Measurements from ENCODE around the gene CDCA4.
"Not testable (repeated sequence)": the region's sequence is repeated elsewhere in the genome, so short reads cannot be mapped to it uniquely, and the experiment has no call there.

Gene CDCA4

DNA sequence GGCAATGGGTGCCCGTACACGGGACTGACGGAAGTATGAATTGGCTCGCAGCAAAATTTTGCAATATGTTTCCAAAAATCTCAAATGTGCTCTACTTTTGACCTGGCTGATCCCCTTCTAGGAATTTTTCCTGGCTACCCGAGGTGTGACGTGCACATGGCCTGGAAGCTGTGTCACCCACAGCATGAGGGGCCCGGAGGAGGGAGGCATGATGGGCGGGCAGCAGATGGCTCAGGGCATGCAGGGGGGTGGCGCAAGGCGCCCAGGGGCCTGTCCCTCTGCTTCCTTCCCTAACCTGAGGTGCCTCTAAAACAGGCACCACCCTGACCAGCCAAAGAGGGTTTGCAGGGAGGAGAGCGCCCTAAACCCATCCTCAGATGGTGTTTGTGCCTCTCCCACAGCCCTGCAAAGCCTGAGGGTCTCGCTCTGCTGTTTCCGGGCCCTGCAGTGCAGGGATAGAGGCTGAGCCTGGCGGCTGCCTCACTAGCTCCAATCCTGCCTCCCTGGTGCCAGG, 37.7 kb upstream of the CDCA4 start:
- no peak for DNase-seq

DNA sequence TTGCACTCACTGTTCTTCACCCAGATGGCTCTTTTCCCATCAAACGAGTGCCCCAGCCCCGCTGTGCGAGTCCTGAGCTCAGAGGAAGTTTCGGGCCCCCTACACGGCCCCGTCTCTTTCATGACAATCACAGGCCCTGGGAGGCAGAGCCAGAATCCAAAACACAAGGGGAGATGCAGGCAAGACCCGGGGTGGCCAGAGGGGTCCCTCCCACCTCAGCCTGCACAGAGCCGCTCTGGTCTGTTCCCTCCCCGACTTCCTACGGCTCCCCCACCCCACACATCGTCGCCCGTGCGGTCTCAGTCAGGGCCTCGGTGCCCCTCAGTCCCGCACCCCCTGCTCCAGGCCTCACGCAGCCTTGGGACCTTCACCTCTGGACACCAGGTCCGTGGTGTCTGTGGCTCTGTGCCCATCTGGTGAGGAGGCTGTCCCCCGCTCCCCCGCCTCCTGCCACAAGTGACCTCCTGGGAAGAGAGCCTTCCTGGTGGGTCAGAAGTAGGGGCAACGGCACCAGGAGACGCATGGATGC, 35.5 kb upstream of the CDCA4 start:
- DNase-seq, result no peak

DNA sequence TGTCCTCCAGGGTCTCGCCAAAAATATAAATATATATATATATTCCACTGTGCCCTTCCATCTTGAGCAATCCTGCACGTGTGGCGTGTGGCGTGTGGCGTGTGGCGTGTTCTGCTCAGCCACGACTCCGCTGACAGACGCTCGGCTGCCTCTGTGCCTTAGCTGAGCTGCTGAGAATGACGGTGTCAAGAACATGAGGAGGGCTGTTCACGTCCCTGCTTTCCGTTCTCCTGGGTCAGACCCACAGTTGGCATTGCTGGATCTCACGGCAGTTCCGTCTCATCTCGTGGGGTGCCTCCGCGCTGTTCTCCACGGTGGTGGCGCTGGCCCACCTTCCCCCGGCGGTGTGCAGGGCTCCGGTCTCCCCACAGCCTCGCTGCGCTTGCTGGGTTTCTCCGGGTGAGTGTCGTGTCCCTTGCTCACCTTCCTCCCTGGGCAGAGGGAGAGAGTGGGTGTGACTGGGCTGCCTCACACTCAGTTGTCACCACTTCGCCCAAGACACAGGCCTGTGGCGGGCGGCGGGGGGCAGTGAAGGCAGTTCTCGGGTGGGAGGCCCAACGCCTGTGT, 34.9 kb upstream of the CDCA4 start:
- no peak for DNase-seq

DNA sequence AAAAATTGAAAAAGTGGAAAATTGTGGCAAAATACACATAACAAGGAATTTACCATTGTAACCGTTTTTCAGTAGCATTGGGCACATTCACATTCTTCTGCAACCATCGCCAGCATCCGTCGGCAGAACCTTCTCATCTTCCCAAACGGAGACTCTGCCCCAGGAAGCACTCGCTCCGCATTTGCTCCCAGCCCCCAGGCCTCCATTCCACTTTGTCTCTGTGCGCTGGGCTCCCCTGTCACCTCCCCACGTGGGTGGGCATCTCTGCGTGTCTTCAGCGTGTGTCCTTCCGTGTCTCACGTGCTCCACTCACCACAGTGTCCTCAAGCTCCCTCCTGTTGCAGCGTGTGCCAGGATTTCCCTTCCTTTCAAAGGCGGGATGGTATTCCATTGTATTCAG, 34.5 kb upstream of the CDCA4 start:
- no peak for DNase-seq

DNA sequence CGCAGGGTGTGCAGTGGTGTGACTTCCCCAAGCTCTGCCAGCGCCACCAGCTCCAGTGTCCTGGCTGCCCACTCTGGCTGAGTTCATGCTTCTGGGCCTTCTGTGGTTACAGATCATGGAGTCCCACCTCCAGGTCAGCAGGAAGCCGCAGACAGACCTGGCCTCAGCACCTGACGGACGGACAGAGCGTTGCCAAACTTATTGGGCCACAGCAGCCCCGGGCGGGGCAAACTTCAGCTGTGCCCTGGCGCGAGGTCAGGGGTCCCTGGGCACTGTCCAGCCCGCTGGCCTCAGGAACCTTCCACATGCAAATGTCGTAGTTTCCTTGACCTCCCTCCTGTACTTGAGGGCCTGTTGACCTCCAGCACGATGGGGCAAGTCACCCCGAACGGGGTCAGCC, 33.1 kb upstream of the CDCA4 start:
- DNase-seq, result no peak

DNA sequence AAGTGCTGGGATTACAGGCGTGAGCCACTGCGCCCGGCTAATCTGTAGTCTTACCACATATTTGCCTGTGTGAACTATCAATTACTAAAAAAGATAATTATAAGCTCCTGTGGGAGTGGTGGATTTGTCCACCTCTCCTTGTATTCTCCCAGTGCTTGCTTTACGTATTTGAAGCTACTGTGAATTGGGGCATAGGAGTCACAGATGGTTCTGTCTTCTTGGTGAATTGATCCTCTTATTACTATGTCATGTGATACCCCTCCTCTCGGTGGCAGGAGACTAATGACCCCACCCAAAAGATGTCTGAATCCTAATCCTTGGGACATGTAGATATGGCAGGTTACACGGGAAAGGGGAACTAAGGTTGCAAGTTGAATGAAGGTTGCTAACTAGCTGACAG, 32.5 kb upstream of the CDCA4 start:
- no peak for DNase-seq

DNA sequence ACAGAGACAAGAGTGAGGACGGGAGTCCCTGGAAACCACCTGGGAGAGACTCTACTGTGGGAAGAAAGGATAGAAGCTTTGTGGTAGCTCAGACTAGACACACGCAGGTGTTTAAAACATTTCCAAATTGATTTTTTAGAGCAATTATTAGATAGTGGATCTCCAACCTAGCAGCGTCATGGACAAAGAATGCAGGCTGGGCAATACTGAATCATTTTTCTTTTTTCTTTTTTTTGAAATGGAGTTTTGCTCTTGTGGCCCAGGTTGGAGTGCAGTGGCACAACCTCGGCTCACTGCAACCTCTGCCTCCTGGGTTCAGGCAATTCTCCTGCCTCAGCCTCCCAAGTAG, 31.2 kb upstream of the CDCA4 start:
- no peak for DNase-seq

DNA sequence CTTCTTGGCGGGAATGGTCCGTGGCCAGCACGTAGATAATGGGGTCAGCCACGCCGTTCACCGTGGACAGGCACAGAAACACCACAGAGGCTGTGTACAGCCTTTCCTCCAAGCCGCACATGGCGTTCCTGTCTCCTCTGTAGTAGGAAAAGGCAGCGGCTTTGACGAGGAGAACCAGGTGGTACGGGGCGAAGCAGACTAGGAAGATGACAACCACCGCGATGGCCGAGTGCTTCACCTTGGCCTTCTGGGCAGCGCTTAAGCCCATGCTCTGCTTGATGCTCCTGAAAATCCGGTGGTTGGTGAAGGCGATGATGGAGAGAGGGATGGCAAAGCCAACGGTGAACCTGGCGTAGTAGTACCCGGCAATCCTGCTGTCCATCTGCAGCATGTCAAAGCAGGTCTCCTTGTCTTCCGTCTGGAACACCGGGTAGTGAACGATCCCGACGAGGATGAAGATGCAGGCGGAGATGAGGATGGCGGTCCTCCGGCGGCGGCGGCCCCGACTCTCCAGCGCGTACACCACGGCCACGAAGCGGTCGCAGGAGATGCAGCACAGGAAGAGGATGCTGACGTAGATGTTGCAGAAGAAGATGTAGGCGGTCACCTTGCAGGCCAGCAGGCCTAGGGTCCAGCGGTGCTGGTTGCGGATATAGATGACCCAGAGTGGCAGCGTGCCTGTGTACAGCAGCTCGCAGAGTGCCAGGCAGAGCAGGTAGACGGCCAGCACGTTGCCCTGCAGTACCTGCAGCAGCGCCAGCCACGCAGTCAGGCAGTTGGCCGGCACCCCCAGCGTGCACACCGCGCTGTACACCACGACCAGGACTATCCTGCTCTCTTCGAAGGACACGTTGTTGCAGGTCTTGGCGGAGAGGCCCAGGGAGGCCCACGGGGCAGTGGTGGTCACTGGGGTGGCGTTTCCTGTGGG, 30.6 kb upstream of the CDCA4 start:
- no peak for DNase-seq

DNA sequence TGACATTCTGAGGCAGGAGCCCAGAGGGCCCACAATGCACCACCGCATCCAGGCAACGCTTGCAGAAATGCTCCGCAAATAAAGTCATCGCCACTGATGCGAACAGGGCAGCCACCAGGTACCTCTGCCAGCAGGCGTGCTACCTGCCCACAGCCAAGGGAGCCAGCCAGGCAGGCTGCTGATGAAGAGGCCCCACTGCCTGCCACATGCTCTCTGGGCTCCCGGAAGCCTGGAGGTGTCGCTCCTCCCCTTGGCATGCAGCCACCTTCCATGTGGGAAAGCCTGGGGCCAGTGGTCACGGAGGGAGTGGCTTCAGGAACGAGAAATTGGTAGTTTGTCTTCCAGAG, 29.6 kb upstream of the CDCA4 start:
- no peak for DNase-seq

DNA sequence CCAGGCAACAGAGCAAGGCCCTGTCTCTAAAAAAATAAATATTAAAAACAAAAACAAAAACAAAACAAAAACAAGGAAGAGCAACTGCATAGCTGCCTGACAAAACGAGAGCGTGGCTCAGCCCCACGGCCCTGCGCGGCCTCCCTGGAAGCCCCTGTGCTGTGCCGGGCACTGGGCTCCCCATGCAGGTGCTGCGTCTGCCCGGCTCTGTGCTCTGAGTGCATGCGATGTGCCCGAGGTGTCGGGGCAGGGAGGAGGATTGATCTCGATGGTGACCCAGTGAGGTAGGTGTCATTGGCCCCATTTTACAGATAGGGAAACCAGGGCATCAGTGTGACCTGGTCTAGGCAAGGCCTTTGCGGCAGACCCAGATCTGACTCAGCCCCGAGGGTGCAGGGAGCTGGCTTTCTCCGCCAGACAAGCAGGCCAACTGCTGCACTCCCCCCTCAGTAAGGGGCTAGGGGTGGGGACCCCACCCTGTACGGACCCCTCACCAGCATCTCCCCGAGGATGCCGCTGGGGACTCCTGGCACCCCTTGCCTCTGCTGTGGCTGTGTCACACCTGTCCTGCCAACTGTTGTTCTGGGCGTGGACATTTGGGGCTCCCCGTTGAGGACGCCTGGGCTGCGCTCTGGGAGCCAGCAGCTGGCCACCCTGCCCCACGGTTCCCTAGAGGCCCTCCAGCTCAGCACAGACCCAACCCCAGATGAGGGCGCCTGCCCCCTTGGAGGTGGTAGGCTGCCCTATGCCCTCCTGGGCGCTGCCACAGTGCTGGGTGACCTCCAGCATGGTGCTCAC, 29.1 kb upstream of the CDCA4 start:
- no peak for DNase-seq

DNA sequence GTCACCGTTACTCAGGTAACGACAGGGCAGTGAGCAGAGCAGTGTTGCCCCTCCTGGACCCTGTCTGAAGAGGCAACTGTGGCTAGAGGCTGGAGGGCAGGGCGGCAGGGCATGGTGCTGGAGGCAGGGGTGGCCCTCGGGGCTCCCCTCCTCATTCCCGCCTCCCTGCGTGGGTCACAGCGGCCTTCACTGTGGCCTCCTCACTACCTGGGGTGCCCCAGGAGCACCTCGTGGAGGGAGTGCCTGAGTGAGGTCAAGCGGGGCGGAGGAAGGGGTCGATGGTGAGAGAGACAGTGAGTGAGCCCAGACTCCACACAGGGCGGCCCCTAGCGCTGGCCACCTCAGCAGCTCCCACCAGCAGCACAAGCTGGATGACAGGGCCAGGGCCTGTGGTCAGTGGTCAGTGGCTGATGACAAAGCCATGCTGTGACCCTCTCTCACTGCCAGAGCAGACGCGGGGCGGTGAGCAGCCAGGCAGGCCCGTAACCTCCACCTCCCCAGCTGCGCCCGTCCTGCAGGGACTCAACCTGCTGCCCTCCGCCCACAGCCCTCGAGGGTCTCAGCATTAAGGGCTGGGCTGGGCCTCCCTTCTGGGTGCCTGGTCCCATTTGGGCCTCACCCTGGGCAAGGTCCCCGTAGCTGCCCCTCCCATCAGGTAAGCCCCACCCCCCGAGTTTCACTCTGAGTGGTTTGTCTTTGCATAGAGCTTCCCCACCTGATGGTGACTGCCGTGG, 26.6 kb upstream of the CDCA4 start:
- DNase-seq, result no peak

DNA sequence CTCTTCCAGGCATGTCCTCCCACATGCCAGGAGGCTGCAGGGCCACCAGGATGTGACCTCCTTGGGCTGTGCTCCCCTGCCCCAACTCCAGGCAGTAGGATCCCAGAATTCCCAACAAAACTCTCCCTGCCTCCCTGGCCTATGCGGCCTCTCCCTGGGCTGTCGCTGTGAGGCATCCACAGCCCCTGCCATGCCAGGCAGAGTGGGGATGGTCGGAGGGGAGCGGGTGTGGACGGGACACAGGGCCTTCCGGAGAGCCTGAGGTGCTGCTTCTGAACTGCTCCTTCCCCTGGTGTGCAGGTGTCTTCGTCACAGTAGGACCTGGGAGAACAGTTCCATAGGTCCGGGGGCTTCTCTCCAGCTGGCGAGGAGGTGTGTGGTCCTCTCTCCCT, 26.0 kb upstream of the CDCA4 start:
- no peak for DNase-seq

DNA sequence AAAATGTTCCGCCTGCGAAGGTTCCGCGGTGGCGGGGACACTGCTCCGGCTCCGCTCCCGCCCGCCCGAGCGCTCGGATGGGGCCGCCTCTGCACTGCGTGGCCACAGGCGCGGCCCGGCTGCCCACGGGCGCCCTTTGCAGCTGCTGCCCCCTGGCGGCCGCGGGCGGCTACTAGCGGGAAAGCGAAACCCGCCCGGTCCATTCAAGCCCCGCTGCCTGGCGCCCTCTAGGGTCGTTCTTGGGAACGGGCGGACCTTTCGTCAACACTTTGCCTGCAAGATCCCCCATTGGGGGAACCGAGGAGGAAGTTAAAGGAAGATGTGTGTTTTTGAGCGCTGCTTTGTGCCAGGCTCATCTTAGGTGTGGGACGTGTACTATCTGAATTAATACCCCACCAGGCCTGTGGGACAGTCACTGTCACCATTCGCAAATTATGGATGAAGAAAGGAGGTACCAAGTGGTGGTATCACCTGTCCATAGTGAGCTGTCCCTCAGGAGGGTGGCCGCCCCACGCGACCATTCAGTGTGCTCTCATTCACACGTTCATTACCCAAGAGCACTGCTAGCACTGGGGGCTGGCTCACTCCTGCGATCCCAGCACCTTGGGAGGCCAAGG, 24.9 kb upstream of the CDCA4 start:
- DNase-seq, result peak in 43 of 56 donors; percentile 13 to 83 (median 48)

DNA sequence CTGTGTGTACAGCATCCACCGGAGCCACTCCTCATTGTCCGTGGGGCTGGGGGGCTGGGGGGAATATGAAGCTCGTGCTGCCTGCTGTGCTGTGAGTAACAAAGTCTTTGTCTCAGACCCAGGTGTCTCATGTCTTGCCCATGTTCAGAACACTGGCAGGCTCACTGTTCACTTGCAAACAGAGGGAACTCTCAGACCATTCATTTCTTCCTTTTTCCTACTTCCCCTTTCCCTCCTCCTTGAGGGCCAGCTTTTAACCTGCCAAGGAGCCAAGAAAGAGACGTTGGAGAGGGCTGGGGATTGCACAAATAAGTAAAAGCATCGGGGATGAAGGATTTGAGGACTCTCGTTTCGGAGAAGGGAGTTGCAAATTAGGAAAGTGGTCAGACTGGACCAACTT, 22.8 kb upstream of the CDCA4 start:
- no peak for DNase-seq

DNA sequence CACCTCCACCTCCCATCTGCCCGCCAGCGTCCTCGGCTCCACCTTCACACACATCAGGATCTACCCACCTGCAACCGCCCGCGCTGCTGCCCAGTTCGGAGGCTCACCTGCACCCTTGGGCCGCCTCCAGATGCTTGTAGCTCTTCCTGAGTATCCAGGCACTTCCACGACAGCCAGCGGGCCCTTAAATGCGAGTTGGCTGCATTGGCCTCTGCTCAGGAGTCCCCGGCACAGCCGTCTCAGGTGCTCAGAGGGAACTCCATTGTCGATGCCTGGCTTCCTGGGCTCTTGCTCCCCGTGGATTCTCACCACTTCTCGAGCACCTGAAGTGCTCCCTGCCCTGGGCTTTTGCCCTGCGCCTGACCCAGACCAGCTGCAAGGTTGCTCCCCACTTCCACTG, 21.9 kb upstream of the CDCA4 start:
- no peak for DNase-seq

DNA sequence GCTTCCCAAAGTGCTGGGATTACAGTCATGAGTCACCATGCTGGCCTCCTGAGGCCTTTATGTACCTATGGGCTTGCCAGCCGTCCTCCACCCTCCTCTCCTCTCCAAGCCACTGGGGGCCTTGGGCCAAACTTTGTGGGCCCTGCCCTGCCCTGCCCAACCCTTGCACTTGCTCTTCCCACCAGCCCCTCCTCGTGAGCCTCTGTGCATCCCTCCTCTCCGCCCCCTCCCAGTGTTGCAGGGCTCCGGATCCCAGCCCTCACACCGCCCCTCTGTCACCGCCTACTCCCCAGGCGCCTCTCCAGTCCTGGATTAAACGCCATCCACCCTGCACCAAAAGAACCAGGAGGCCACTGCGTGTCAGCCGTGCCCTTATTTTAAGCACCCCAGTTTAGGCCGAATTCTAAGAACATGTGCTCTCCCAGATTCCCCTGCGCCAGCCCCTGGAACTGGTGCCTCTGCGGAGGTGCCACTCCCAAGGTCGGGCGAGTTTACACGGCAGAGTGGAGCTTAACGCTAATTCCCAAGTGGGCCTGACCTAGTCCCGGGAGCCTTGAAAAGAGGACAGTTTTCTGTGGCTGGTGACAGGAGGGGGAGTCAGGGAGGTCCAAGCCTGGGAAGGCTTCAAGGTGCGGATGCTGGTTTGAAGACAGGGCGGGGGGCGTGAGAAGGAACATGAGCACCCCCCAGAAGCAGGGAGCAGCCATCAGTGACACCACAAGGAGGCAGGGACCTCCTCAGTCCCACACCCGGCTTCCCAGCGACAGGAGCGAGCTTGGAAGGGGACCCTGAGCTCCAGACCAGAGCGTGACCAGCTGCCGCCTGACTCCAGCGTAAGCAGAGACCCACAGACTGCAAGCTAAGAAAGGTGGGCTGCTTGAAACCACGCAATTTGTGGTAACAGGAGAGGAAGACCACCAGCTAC, 21.2 kb upstream of the CDCA4 start:
- no peak for DNase-seq

DNA sequence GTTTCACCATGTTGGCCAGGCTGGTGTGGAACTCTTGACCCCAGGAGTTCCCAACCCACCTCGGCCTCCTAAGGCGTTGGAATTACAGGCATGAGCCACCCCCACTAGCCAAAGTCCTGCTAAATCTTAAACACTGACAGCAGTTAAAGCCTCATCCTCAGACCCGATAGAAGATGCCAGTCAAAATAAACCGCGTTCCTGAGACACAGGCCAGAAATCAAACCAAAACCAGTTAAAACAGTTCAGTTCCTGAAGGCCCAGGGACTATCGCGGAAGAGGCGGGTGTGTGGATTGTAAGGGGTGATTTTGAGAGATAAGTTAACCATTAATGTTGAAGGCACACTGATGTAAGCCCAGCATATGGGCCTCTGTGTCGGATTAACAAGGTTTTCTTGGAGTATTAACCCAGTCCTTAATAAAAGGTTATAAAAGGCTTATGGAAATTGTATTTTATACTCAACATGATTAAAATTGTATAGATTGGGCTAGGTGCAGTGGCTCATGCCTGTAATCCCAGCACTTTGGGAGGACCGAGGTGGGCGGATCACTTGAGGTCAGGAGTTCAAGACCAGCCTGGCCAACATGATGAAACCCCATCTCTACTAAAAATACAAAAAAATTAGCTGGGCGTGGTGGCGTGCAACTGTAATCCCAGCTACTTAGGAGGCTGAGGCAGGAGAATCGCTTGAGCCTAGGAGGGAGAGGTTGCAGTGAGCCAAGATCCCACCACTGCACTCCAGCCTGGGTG, 18.7 kb upstream of the CDCA4 start:
- no peak for DNase-seq

DNA sequence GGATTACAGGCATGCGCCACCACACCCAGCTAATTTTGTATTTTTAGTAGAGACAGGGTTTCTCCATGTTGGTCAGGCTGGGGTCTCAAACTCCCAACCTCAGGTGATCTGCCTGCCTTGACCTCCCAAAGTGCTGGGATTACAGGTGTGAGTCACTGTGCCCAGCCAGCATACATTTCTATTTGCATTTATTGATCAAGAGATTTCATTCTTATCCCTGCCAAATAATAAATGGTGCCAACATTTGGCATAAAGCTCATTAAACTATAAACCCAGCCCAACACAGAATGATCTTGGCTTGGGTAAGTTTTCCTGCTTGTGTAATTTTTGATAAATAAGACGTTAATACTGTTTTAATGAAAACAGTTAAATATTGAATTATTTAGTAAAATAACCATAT, 14.7 kb upstream of the CDCA4 start:
- DNase-seq, result not testable (repeated sequence)
